Lower lobe of right lung (tissue), 2 donors: Measurements from ENCODE around the gene PLA2G15. TPM values are rescaled to one million over a fixed set of nuclear protein-coding genes. Genes with fewer than 3 reads are reported as not detected.

Source experiments
- ATAC-seq, 2 donors: fragments of 200-7000 bp; cut with Tn5 transposase; one replicate each; pipeline ENCODE4 v1.9.1; 2020 to 2022; ENCODE audit warnings: mild to moderate bottlenecking in 2 of 2, moderate library complexity in 2 of 2
- DNase-seq: peaks from one replicate; pipeline ENCODE4 v3.0.0-alpha.2; 2020
- H3K27ac ChIP-seq: fragments of 200-600 bp; one replicate; pipeline ENCODE4 v1.8.0; 2022
- H3K27me3 ChIP-seq: fragments of 200-600 bp; one replicate; pipeline ENCODE4 v1.8.0; 2022; ENCODE audit warnings: low read depth
- H3K36me3 ChIP-seq: fragments of 200-600 bp; one replicate; pipeline ENCODE4 v1.8.0; 2022; ENCODE audit warnings: mild to moderate bottlenecking
- H3K4me1 ChIP-seq: fragments of 200-600 bp; one replicate; pipeline ENCODE4 v1.8.0; 2022
- H3K4me3 ChIP-seq: fragments of 200-600 bp; one replicate; pipeline ENCODE4 v1.8.0; 2022; ENCODE audit warnings: mild to moderate bottlenecking
- H3K9me3 ChIP-seq: fragments of 200-600 bp; one replicate; pipeline ENCODE4 v1.8.0; 2022
- CTCF ChIP-seq: fragments of 200-600 bp; IDR thresholded peaks from one replicate; pipeline ENCODE4 v1.8.0; 2022; ENCODE audit warnings: antibody characterized with exemption, mild to moderate bottlenecking
- intact Hi-C: fragments of 100-400 bp; cut with DNase I; formaldehyde crosslinking; loops from one replicate; pipeline ENCODE4 v1.11.0; 2022
- total RNA-seq: library from RNA; stranded (reverse); fragmentation: NEBNext Ultra II Directional; extraction: Animal tissue kit (Norgen Biotek cat#: 25700); gene quantifications from one replicate; pipeline ENCODE4 v1.2.1, GENCODE V29; 2021
- donor health status: DM: no; HTN: yes; CAD: no; lungs with severe emphysema.

Gene PLA2G15
- total RNA-seq, 1 donor from 2014 or later: 45.1 TPM

GRCh38 chr16:68292425-68292824 is 47.3 kb downstream of the PLA2G15 start:
- TF ChIP-seq CTCF: no peak
- Histone ChIP-seq H3K27me3 (no peaks in the 10 kb centered on the region), H3K4me1 (peaks cover 26% of the 10 kb centered on the region), H3K4me3 (no peak overlapping the region), H3K27ac (no peak overlapping the region), H3K9me3 (no peaks in the 10 kb centered on the region), H3K36me3 (peaks cover 88% of the 10 kb centered on the region)
- DNase-seq (no peak), ATAC-seq (no peak)
- intact Hi-C loops: no loop called here

- Histone ChIP-seq H3K27me3 (no peaks in the 10 kb centered on the region), H3K27ac (no peak overlapping the region), H3K4me1 (no peaks in the 10 kb centered on the region), H3K36me3 (peaks cover 98% of the 10 kb centered on the region), H3K4me3 (no peak overlapping the region), H3K9me3 (no peaks in the 10 kb centered on the region)
- ATAC-seq: peak in 1 of 2 donors; percentile 14
- DNase-seq: no peak
- TF ChIP-seq CTCF: no peak
- intact Hi-C loops: no loop called here
These were observed 51.1 kb downstream of the PLA2G15 start for GRCh38 chr16:68296291-68296690.

GRCh38 chr16:68296693-68297092 is 51.5 kb downstream of the PLA2G15 start:
- intact Hi-C loops: no loop called here

GRCh38 chr16:68297908-68298307 is 52.7 kb downstream of the PLA2G15 start:
- H3K4me3 ChIP-seq: no peak overlapping the region
- H3K27me3 ChIP-seq: no peaks in the 10 kb centered on the region
- no peak overlapping the region for H3K27ac ChIP-seq
- H3K9me3 ChIP-seq: no peaks in the 10 kb centered on the region
- intact Hi-C loops: no loop called here
- no peak for ATAC-seq
- DNase-seq: no peak
- TF ChIP-seq CTCF: no peak
- H3K4me1 ChIP-seq: no peaks in the 10 kb centered on the region
- H3K36me3 ChIP-seq: peaks cover 100% of the 10 kb centered on the region

More at GRCh38 chr16:68296693-68297092, 51.5 kb downstream of the PLA2G15 start:
- H3K9me3 ChIP-seq: no peaks in the 10 kb centered on the region
- no peak overlapping the region for H3K27ac ChIP-seq
- ATAC-seq (peak in 1 of 2 donors; percentile 58), DNase-seq (no peak)
- H3K36me3 ChIP-seq: peaks cover 100% of the 10 kb centered on the region
- no peak overlapping the region for H3K4me3 ChIP-seq
- H3K27me3 ChIP-seq: no peaks in the 10 kb centered on the region
- no peak for TF ChIP-seq CTCF
- H3K4me1 ChIP-seq: no peaks in the 10 kb centered on the region

GRCh38 chr16:68298312-68298711 is 53.1 kb downstream of the PLA2G15 start:
- Histone ChIP-seq H3K27ac (no peak overlapping the region), H3K9me3 (no peaks in the 10 kb centered on the region), H3K27me3 (no peaks in the 10 kb centered on the region), H3K4me3 (no peak overlapping the region), H3K4me1 (no peaks in the 10 kb centered on the region), H3K36me3 (peaks cover 100% of the 10 kb centered on the region)
- ATAC-seq (no peak), DNase-seq (no peak)
- TF ChIP-seq CTCF: no peak
- intact Hi-C loops: no loop called here
